NCI-H2171 (cell line): ENCODE results near the gene RSF1.
"Not testable (repeated sequence)": the region's sequence is repeated elsewhere in the genome, so short reads cannot be mapped to it uniquely, and the experiment has no call there.

Experiments used
- DNase-seq: peaks from one replicate; lab custom pipeline; 2025; lab: John Stamatoyannopoulos, UW

Gene RSF1

DNA sequence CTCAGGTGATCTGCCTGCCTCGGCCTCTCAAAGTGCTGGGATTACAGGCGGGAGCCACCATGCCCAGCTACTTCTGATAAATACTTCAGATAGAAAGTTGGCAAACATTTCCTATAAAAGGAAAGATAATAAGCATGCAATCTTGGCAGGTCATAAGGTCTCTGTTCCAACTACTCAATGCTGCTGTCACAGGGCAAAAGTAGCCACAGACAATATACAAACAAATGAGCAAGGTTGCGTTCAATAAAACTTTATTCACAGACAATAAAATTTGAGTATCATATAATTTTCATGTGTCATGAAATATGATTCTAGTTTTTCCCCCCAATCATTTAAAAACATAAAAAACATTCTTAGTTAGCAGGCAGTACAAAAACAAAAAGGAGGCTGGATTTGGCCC lies 129.9 kb downstream of the RSF1 start:
- no peak for DNase-seq

- no peak for DNase-seq
Observed at GRCh38 chr11:77687088-77687487, 133.4 kb downstream of the RSF1 start.

DNA sequence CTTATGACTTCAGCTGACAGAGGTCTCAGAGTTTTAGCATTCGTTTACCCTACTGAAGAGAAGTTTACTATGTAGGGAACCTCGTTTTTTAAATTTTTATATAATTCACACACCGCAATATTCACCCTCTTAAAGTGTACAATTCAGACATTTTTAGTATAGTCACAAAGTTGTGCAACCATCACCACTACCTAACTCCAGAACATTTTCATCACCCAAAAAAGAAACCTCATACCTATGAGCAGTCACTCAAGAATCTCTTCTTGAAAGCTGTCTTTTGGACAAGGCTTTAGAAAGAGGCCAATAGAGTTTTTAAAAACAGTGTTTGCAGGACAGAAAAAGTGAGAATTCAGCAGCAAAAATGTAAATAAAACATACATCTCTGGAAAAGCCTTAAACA lies 143.4 kb downstream of the RSF1 start:
- DNase-seq: no peak

GRCh38 chr11:77672264-77672663 lies 148.3 kb downstream of the RSF1 start:
- no peak for DNase-seq

GRCh38 chr11:77669848-77670511 lies 150.5 kb downstream of the RSF1 start:
- no peak for DNase-seq

DNA sequence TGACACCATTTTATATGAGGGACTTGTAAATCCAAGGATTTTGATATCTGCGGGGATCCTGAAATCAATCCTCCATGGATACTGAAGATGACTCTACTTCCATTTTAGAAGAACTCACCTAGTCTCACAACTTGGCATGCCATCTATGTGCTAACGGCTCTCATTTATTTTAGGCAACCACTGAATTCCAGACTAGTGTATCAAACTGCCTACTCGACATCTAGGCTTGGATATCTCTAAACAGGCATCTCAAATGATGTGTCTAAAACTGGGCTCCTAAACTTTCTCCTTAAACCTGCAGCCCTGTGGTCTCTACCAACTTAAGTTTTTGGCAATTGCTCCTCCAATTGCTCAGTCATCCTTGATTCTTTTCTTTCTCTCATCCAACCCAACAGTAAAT lies 151.8 kb downstream of the RSF1 start:
- DNase-seq: no peak

DNA sequence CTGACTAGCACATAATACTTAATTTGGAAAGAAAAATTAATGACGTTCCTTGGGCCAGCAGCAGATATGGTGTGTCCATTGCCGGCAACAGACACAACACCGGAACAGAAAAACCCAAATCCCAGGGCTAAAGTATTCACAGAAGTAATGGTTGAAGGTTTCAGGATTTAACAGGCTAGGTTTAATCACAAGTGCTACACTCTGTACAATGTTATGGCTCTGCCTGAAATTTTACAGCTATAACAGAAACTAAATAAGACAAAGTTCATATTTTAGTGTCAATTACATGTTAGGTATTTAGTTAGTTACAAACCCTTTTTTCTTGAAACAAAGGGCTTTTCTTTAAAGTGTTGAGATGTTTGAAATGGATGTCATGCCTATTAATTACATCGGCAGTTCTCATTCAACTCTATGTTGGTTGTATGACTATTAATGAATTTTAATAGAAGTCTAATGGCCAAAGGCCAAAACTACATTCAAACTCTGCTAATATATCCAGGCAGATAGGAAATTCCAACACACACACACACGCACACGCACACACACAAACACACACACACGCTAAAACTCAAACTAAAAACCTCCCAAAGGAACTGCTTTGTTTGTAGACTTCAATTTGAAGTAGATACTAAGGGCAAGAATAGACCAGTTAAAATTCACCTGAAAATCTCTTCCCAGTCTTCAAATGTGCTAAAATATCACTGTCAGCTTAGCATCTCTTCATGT lies 155.1 kb downstream of the RSF1 start:
- DNase-seq: no peak

DNA sequence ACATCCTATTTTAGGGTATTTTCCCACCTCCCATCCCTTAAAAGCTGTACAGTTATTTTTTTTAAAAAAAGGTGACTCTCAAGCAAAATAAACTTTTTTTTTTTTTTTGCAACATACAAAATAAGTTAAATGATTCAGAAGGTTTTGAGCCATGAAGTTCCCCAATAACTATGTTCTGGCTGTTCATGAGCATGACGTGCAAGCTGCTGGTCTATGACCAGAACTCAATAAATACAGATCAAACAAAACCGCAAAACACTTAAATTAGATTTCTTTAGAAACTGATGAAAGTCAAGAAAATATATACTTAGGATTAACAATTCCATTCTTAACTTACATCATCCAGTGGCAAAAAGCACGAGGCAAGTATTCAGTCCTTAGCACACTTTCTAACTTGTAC lies 158.9 kb downstream of the RSF1 start:
- no peak for DNase-seq

GRCh38 chr11:77660947-77661346 lies 159.6 kb downstream of the RSF1 start:
- no peak for DNase-seq

- DNase-seq: no peak
Observed at GRCh38 chr11:77658213-77659013, 162.1 kb downstream of the RSF1 start.

- DNase-seq: no peak
Observed at GRCh38 chr11:77656362-77656761, 164.2 kb downstream of the RSF1 start.

GRCh38 chr11:77654770-77655434 lies 165.6 kb downstream of the RSF1 start:
- no peak for DNase-seq

DNA sequence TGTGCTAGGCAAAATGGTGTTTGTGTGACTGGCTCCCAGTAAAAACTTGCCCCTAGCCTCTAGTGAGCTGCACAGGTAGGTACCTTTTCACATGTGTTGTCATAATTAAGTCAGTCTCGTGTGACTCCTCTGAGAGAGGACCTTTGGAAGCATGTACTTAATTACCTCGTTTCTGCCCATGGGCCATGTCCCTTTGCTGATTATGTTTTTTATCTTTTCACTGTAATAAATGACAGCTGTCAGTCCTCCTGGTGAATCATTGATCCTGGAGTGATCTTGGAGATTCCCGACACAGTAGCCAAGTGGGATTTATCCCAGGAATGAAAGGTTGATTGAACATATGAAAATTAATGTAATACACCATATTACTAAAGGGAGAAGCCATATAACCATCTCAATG lies 170.4 kb downstream of the RSF1 start:
- DNase-seq: no peak

GRCh38 chr11:77647654-77648305 lies 172.7 kb downstream of the RSF1 start:
- no peak for DNase-seq

GRCh38 chr11:77644887-77645286 lies 175.6 kb downstream of the RSF1 start:
- no peak for DNase-seq

DNA sequence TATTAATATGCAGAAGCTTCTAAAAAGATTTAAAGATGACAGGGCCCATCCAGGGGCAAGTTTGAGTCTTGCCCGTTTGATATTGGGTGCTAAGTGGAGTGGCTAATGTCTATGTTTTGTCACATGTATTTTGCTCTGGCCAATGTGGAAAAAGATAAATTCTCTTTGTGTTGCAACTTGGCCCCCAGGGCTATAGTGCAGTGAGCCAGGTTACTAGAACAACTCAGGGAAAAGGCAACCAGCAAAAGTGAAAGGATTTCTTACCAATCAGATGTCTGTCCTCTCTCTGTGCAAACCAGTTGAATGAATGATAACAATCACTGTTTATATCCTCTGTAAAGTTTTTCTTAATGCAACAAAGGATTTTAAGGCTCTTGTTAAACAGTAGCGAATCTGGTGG lies 178.3 kb downstream of the RSF1 start:
- no peak for DNase-seq

- peak; percentile 96 for DNase-seq
Observed at GRCh38 chr11:77637345-77638165, 183.0 kb downstream of the RSF1 start, which contains the start of gene CLNS1A. CLNS1A (minus strand) TSS chr11:77637794; CDS start chr11:77637714, 80 bp downstream.

DNA sequence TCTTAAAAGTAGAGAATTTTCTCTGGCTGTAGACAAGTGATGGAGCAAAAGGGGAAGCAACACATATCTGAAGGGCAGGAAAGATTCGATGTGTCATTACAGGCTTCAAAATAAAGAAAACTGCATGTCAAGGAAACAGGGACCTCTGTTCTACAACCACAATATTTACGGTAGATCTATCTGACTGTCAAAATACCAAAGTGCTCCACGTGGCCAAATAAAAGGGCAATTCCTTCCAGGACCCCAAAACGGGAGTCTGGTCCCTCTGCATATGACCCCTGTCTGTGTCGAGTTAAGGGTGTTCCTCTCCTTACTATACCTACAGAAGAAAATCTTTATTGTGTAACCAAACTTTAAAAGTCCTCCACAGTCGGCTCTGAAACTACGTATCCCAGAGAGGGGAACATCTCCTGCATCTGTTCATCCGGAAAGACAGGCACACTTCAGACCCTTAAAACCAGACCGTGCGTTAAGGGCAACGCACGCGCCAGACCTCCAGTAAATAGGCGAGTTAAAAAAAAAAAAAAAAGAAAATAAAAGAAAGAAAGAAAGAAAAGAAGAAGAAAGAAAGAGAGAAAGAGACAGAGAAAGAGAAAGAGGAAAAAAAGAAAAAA lies 183.7 kb downstream of the RSF1 start:
- no peak for DNase-seq

DNA sequence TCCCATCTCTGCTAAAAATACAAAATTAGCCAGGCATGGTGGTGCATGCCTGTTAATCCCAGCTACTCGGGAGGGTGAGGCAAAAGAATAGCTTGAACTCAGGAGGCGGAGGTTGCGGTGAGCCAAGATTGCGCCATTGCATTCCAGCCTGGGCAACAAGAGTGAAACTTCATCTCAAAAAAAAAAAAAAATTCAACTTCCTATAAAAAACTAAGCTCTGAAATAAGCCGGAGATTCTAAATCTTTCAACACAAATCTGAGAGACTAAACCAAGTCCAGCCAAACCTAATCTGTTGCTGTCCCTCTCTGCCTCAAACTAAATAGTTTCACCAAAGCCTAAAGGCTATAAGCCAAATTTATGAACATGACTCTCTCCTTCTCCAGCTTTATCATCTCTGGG lies 186.6 kb downstream of the RSF1 start:
- not testable (repeated sequence) for DNase-seq

- no peak for DNase-seq
Observed at GRCh38 chr11:77630157-77630710, 190.3 kb downstream of the RSF1 start.
